ENCODE data around the gene NDFIP1.

- TF ChIP-seq CTCF (IDR thresholded peaks at IDR 0.05) (no peak), POLR2A (IDR thresholded peaks at IDR 0.05) (no peak)
These were observed 2.5 kb upstream of the NDFIP1 start for GRCh38 chr5:142106061-142106460.

All from uterus (tissue), 2 donors.